T-helper 1 cell treated with Interleukin-12 subunit alpha and Interleukin-12 subunit beta and Interleukin-4 antibody, amounts not matched to agents 30 μg/mL and 1 μg/mL, for 36 hours (primary cell): ENCODE measurements around the gene PYGM.
A peak's percentile ranks its signal among the peaks of the same experiment; 100 is the strongest.

Experiments used
- H3K27ac Mint-ChIP-seq: one replicate; pipeline ENCODE4 v1.8.0; 2021; ENCODE audit warnings: mild to moderate bottlenecking, mixed read lengths
- H3K27me3 Mint-ChIP-seq: one replicate; pipeline ENCODE4 v1.8.0; 2021; ENCODE audit warnings: low read depth, mixed read lengths
- H3K36me3 Mint-ChIP-seq: one replicate; pipeline ENCODE4 v1.8.0; 2021; ENCODE audit warnings: low read depth, mixed read lengths
- H3K4me1 Mint-ChIP-seq: one replicate; pipeline ENCODE4 v1.8.0; 2021; ENCODE audit warnings: low read depth, mixed read lengths
- H3K4me3 Mint-ChIP-seq: one replicate; pipeline ENCODE4 v1.8.0; 2021; ENCODE audit warnings: mild to moderate bottlenecking, moderate library complexity, mixed read lengths
- H3K9me3 Mint-ChIP-seq: one replicate; pipeline ENCODE4 v1.8.0; 2021; ENCODE audit warnings: mixed read lengths

The PYGM gene

DNA sequence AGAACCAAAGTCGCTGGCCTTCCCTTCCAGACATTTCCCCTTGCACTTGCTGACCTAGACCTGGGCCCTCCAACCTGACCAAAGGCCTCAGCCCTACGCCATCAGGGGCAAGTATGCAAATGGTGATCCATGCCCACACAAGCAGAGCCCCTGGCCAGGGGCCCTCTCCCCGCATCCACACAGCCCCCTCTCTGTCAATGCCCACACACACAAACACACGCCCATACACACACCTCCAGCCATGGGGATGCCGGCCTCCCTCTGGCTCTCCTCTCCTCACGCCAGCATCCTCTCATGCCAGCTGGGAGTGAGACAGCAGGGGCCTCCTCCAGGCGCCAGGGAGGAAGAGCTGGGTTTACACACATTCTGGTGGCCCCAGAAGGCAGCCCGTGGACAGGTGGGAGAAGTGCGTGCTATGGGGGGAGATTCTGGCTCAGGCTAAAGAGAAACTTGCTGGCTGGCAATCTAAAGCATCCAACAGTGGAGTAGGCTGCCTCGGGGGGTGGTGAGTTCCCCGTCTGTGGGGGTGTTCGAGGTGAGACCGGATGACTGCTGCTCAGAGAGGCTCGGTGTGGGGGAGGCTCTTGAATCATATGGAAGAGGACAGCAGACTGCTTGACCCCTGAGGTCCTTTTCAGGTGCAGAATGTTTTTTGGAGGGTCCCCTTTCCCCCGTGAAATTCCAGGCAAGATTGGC lies 41.5 kb downstream of the PYGM start:
- H3K27ac Mint-ChIP-seq = no peak overlapping the region
- no peaks in the 10 kb centered on the region for H3K9me3 Mint-ChIP-seq
- H3K27me3 Mint-ChIP-seq = peaks cover 81% of the 10 kb centered on the region
- peaks cover 3% of the 10 kb centered on the region for H3K4me1 Mint-ChIP-seq
- no peaks in the 10 kb centered on the region for H3K36me3 Mint-ChIP-seq
- no peak overlapping the region for H3K4me3 Mint-ChIP-seq

DNA sequence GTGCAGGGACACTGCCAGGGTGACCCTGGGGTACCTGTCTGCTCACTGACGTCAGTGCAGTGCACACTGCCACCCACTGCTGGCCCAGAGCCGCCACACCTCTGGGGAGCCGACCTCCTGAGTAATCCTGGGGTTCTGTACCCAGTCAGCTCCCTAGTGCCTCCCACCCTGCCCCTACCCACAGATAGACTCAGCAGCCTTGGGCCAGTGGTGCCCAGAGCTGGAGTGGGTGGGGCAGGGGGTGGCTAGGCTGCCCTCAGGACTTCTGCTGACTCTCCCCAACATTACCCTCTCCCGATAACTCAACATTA lies 42.6 kb downstream of the PYGM start:
- Mint-ChIP-seq H3K9me3 (no peaks in the 10 kb centered on the region), H3K27ac (no peak overlapping the region), H3K27me3 (peaks cover 80% of the 10 kb centered on the region)

DNA sequence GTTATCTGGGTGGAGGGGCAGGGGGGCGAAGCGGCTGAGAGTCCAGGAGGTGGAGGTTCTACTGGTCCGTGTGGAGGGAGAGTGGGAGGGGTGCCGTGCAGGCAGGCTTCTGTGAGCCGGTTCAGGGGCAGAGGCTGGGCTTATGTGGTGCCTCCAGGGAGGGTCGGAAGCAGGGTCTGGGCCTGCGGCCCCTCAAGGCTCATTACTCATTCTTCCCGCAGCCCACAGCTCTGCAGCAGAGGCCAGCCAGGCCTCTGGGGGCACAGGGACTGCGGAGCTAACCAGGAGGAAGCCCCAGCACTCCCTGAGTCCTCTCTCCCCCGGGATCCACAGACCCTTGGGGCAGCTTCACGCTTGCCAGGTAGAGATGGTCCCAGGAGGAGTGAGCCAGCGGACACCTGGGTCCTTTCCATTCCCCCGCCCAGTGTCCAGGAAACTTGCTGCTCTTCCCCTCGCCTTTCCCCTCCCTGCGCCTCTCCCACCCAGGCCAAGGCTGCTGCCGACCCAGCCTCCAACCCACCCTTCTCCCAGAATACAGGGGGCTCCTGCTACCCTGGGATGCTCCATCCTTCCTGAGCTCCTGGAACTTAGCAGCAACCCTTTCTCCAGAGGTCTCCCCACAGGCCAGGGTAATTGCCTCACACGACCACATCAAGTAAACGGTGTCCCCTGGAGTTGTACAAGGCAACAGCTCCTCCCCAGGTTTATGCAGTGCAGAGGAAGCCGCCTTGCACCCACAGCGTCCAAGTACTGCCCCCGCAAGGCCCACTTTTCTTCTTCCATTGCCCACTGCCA lies 43.1 kb downstream of the PYGM start:
- H3K27me3 Mint-ChIP-seq = peaks cover 80% of the 10 kb centered on the region
- no peak overlapping the region for H3K4me3 Mint-ChIP-seq
- H3K36me3 Mint-ChIP-seq = no peaks in the 10 kb centered on the region

More for the DNA sequence above, 42.6 kb downstream of the PYGM start:
- peaks cover 4% of the 10 kb centered on the region for H3K4me1 Mint-ChIP-seq
- H3K36me3 Mint-ChIP-seq = no peaks in the 10 kb centered on the region
- H3K4me3 Mint-ChIP-seq = no peak overlapping the region

DNA sequence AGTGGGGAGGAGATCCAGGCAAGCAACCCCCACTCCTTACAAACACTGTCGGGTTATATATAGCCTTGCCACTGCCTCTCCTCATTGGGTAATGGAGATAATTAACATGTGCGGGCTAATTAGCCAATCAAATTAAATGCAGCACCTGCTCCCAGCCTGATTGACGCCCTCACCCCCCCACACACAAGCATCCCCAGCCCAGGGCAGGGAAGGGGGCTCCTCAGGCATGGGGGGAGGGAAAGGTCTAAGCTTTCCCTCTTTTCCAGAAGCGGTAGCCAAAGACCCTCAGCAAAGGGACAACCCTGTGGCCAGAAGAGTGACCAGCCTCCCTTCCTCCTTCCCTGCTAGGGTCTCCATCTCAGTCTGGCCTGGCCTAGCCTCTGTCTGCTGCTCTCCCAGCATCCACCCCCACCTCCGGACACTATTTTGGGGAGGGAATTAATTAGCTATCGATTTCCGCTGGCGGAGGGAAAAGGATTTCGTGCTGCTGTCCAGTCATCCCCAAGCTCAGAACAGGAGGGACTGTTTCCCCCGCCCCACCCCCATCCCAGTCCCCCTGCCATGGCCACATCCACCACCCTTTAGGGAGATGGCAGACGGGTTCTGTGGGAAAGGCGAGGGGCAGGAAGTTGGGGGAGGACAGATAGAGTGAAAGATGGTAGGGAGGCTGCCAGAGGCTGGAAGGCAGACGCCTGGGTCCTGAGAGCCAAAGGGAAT lies 43.9 kb downstream of the PYGM start:
- H3K4me3 Mint-ChIP-seq = no peak overlapping the region
- H3K4me1 Mint-ChIP-seq = peaks cover 9% of the 10 kb centered on the region
- no peaks in the 10 kb centered on the region for H3K9me3 Mint-ChIP-seq
- H3K27ac Mint-ChIP-seq = no peak overlapping the region
- peaks cover 79% of the 10 kb centered on the region for H3K27me3 Mint-ChIP-seq
- H3K36me3 Mint-ChIP-seq = no peaks in the 10 kb centered on the region

More for the DNA sequence above, 43.1 kb downstream of the PYGM start:
- Mint-ChIP-seq H3K9me3 (no peaks in the 10 kb centered on the region), H3K27ac (no peak overlapping the region), H3K4me1 (peaks cover 9% of the 10 kb centered on the region)

DNA sequence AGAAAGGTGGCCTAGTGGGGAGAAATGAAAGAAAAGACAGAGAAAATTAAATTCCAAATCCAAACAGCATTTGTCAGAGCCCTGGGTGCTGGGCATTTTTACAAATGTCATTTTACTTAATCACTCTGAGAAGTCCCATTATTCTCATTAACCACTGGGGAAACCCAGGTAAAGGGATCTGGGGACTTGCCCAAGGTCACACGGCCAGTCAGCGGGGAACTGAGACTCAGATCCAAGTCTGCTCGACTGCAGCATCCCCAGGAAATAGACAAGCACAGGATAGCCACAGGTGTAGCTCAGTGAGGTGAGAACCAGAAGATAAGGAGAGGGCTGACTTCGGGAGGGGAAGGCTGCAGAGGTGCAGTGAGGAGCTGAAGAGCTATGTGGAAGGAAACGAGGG lies 44.7 kb downstream of the PYGM start:
- Mint-ChIP-seq H3K27ac (no peak overlapping the region), H3K36me3 (no peaks in the 10 kb centered on the region), H3K4me1 (peaks cover 9% of the 10 kb centered on the region), H3K27me3 (peaks cover 79% of the 10 kb centered on the region), H3K9me3 (no peaks in the 10 kb centered on the region), H3K4me3 (no peak overlapping the region)

DNA sequence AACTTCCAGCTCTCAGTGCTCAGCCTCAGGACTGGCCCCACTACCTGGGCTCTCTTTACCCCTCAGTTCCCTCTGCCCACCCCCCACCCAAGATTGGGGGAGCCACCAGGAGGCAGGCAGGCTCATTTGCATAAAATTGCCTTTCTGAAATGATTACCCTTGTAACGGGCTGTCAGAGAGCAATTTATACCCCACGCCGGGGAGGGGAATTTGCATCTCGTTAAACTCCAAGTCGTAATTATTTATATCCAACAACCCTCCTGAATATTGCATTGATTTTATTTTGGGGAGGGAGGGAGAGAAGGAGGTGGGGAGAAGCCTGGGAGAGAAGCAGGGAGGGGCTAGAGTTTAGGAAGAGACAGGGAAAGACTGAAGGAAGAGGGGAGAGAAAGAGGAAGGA lies 45.1 kb downstream of the PYGM start:
- Mint-ChIP-seq H3K4me3 (no peak overlapping the region), H3K36me3 (no peaks in the 10 kb centered on the region), H3K4me1 (peaks cover 9% of the 10 kb centered on the region), H3K27ac (no peak overlapping the region), H3K27me3 (peaks cover 79% of the 10 kb centered on the region), H3K9me3 (no peaks in the 10 kb centered on the region)

DNA sequence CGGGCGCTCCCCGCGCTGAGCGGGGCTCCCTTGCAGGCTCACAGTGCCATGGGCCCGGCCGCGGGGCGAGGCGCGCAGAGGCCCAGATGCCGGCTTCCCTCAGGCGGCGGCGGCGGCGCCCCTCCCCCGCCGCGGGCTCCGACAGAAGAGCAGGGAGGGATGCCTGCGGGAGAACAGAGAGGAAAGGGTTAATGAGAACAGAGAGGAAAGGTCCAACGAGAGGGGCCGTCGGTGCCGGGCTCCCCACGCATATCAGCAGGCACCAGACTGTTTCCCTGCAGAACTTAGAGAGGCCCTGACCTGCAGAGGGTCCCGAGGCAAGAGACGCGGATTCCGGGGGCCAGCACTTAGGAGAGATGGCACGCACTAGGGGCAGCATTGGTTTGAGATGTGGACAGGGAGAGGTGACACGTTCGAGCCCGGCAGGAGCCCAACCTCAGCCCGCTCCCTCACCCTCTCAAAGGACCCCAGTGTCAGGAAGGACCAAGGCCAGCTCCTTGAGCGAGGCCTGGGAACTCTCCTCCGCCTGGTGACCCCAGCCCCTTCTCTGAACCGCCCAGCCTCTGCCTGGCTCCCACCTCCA lies 45.9 kb downstream of the PYGM start:
- Mint-ChIP-seq H3K9me3 (no peaks in the 10 kb centered on the region), H3K27me3 (peaks cover 81% of the 10 kb centered on the region), H3K4me3 (no peak overlapping the region), H3K27ac (no peak overlapping the region), H3K4me1 (peaks cover 9% of the 10 kb centered on the region), H3K36me3 (no peaks in the 10 kb centered on the region)

DNA sequence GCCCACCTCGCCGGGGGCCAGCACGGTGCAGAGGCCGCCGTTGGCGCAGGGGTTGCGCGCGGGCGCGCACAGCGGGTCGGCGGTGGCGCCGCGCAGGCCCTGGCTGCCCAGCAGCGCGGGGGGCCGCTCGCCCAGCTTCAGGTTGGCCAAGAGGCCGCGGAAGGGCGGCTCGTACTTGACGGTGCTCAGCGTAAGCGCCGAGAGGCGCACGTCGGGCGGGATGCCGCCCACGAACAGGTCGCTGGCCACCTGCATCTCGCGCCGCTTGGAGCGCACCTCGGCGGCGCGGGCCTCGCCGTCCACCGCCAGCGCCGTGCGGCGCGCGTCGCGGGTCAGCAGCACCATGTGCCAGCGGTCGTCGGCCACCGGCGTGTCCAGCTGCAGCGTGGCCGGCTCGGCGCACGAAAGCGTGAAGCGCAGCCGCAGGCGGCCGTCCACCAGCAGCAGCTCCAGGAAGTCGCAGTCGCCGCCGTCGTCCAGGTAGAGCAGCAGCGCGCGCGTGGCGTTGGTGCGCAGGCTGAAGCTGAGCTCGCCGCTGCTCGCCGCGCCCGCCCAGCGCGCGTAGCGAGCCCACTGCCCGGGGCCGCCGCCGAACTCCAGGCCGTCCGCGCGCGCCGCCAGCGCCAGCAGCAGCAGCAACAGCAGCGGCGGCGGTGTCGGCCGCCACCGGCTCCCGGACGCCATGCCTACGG lies 46.6 kb downstream of the PYGM start:
- no peaks in the 10 kb centered on the region for H3K9me3 Mint-ChIP-seq
- H3K4me1 Mint-ChIP-seq = peaks cover 9% of the 10 kb centered on the region
- no peak overlapping the region for H3K27ac Mint-ChIP-seq
- H3K36me3 Mint-ChIP-seq = no peaks in the 10 kb centered on the region
- peaks cover 78% of the 10 kb centered on the region for H3K27me3 Mint-ChIP-seq
- H3K4me3 Mint-ChIP-seq = no peak overlapping the region

DNA sequence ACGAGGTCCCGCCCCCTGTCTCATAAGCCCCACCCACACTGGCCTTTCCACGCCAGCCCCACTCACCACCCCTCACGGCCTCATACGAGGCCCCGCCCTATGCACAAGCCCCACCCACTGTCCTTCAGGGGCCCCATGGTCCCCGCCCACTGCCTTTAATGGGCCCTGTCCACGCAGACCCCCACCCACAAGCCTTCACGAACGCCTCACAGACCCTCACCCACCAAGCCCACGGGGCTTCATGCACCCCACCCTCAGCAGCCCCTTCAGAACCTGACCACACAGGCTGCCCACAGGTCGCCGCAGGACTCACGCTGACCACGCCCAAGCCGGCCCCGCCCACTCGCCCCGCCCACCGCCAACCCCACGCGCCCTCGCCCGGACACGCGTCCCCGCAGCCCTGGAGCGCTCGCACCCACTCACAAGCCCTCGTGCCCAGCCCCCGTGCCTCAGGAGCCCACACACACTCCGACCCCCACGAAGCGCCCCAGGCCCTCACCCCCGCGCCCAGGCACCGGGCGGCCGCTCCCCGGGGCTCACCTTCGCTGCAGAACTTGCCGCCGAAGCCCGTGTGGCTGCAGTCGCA lies 47.3 kb downstream of the PYGM start:
- no peaks in the 10 kb centered on the region for H3K36me3 Mint-ChIP-seq
- peaks cover 76% of the 10 kb centered on the region for H3K27me3 Mint-ChIP-seq
- peak overlapping the region; percentile 29 for H3K4me3 Mint-ChIP-seq
- no peak overlapping the region for H3K27ac Mint-ChIP-seq
- no peaks in the 10 kb centered on the region for H3K9me3 Mint-ChIP-seq
- H3K4me1 Mint-ChIP-seq = peaks cover 9% of the 10 kb centered on the region

DNA sequence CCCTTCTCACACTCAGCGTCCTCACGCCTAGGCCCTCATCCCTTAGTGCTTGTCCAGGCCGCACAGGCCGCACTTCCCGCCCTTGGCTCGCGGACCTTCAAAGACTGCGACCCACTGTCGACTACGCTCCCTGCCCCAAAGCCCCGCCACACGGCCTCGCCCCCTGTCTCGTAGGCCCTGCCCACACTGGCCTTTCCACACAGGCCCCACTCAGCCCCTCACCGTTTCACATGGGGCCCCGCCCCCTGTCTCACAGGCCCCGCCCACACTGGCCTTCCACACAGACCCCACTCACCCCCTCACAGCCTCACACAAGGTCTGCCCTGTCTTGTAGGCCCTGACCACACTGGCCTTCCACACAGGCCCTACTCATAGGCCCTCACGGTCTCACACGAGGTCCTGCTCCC lies 47.8 kb downstream of the PYGM start:
- Mint-ChIP-seq H3K4me1 (peaks cover 9% of the 10 kb centered on the region), H3K36me3 (no peaks in the 10 kb centered on the region), H3K9me3 (no peaks in the 10 kb centered on the region), H3K27me3 (peaks cover 71% of the 10 kb centered on the region), H3K27ac (no peak overlapping the region), H3K4me3 (no peak overlapping the region)

DNA sequence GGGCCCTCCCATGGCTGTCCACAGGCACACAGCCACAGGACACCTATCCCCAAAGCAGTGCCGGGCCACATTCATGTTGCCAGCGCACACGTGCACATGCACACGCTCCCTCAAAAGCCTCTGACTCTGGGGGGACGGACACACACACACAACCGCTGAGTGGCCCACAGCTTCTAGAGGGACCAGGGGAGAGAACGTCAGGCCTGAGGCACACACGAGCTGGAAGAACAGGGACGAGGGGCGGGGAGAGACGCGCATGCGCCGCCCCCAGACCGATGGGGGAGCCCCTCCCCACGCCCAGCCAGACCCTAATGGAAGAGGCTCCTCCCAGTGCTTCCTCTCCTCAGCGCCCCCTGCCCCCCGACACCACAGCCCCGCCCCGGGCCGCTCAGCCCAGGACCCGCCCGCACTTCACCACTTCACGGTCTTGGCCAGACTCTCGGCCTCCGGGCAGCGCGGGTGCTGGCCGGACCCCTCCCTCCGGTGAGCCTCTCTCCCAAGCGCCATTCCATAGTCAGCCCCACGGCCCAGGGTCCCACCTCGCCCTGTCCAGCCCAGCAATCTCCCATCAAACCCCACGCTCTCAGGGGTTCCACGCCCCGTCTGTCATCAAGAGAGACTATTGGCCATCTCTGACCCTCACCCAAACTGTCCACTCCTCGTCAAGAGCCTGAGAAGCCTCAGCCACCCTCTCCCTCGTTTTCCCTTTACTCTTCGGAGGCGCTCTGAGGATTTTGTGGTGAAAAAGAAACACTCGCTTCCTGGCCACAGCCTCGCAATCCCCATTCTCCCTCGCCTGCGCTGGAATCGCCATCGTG lies 48.4 kb downstream of the PYGM start:
- H3K36me3 Mint-ChIP-seq = no peaks in the 10 kb centered on the region
- H3K27ac Mint-ChIP-seq = no peak overlapping the region
- no peaks in the 10 kb centered on the region for H3K9me3 Mint-ChIP-seq
- no peak overlapping the region for H3K4me3 Mint-ChIP-seq
- H3K4me1 Mint-ChIP-seq = peaks cover 9% of the 10 kb centered on the region
- H3K27me3 Mint-ChIP-seq = peaks cover 73% of the 10 kb centered on the region

DNA sequence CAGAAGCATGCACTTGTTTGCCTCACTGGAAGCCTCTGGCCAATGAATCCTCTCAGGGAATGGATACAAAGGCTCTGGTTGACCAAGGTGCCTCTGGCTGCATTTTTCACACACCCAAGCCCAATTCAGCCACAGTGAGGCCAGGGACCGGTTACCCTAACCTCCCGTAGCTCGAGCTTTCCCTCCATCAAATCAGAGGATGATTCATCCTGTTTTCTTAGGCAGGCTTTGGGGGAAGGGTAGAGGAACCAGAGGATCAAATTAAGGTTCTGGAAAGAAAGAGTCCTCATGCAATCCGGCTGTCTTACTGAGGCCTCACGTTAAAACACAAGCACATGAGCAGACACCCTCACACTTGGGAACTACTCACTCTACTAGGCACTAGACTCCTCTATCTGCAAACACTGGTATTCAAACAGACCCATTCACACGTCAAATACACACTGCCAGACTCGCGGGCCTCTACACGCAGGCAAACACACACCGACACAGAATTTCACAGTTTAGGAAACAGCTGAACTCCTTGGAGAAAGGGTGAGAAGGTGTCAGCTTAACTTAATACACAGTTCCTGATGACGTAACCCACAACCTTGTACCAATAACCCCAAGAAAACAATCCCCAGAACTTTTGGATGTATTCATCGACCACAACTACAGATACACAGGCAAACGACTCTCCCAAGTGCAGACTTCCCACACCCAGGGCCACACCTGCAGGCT lies 49.2 kb downstream of the PYGM start:
- Mint-ChIP-seq H3K36me3 (no peaks in the 10 kb centered on the region), H3K4me3 (no peak overlapping the region), H3K4me1 (peaks cover 9% of the 10 kb centered on the region), H3K27ac (no peak overlapping the region), H3K9me3 (no peaks in the 10 kb centered on the region), H3K27me3 (peaks cover 70% of the 10 kb centered on the region)

DNA sequence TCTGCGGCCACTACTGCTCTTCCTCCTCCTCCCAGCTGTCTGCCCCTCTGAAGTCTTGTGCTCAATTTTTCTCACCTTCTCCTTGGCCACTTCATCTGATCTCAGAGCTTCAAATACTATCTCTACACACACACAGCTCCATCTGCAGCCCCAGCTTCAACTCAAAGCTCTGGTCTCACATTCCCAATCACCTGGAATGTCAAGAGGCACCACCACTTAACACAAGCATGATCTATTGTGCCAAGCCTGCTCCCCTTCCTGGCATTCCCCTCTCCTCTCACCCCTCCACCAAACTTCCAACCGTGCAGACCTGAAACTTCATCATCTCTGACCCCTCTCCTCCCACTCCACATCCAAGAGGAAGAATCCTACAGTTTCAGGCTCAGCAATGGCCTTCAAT lies 54.3 kb downstream of the PYGM start:
- Mint-ChIP-seq H3K27me3 (peaks cover 54% of the 10 kb centered on the region), H3K4me1 (no peaks in the 10 kb centered on the region), H3K9me3 (no peaks in the 10 kb centered on the region), H3K4me3 (no peak overlapping the region), H3K36me3 (no peaks in the 10 kb centered on the region), H3K27ac (no peak overlapping the region)
